Measurements from ENCODE around the gene NFAM1. TPM values are rescaled to one million over a fixed set of nuclear protein-coding genes. Genes with fewer than 3 reads are reported as not detected.

Gene NFAM1
- total RNA-seq, 1 donor from 2014 or later, result not detected

GRCh38 chr22:42367980-42368378 is 64.2 kb downstream of the NFAM1 start:
- H3K27me3 Mint-ChIP-seq (ENCODE audit: unreplicated experiment), result peaks cover 25% of the 10 kb centered on the region
- no peak for DNase-seq (ENCODE audit: extremely low spot score, unreplicated experiment)
- no peak overlapping the region for H3K27ac Mint-ChIP-seq (ENCODE audit: unreplicated experiment)
- H3K4me3 Mint-ChIP-seq (ENCODE audit: unreplicated experiment), result no peak overlapping the region
- no peaks in the 10 kb centered on the region for H3K9me3 Mint-ChIP-seq (ENCODE audit: unreplicated experiment)
- no peaks in the 10 kb centered on the region for H3K36me3 Mint-ChIP-seq (ENCODE audit: unreplicated experiment)
- peaks cover 36% of the 10 kb centered on the region for H3K4me1 Mint-ChIP-seq (ENCODE audit: unreplicated experiment)
- TF ChIP-seq CTCF (IDR thresholded peaks at IDR 0.05), result no peak

GRCh38 chr22:42366806-42367581 is 65.2 kb downstream of the NFAM1 start:
- no peak overlapping the region for H3K4me3 Mint-ChIP-seq (ENCODE audit: unreplicated experiment)
- no peaks in the 10 kb centered on the region for H3K36me3 Mint-ChIP-seq (ENCODE audit: unreplicated experiment)
- H3K9me3 Mint-ChIP-seq (ENCODE audit: unreplicated experiment), result no peaks in the 10 kb centered on the region
- H3K27ac Mint-ChIP-seq (ENCODE audit: unreplicated experiment), result no peak overlapping the region
- no peak for TF ChIP-seq CTCF (IDR thresholded peaks at IDR 0.05)
- H3K4me1 Mint-ChIP-seq (ENCODE audit: unreplicated experiment), result peaks cover 36% of the 10 kb centered on the region
- DNase-seq (ENCODE audit: extremely low spot score, unreplicated experiment), result no peak
- peaks cover 30% of the 10 kb centered on the region for H3K27me3 Mint-ChIP-seq (ENCODE audit: unreplicated experiment)

- H3K9me3 Mint-ChIP-seq (ENCODE audit: unreplicated experiment), result no peaks in the 10 kb centered on the region
- no peak for TF ChIP-seq CTCF (IDR thresholded peaks at IDR 0.05)
- H3K4me1 Mint-ChIP-seq (ENCODE audit: unreplicated experiment), result peaks cover 36% of the 10 kb centered on the region
- no peak overlapping the region for H3K4me3 Mint-ChIP-seq (ENCODE audit: unreplicated experiment)
- H3K36me3 Mint-ChIP-seq (ENCODE audit: unreplicated experiment), result no peaks in the 10 kb centered on the region
- peak overlapping the region; percentile 83 for H3K27ac Mint-ChIP-seq (ENCODE audit: unreplicated experiment)
- peaks cover 37% of the 10 kb centered on the region for H3K27me3 Mint-ChIP-seq (ENCODE audit: unreplicated experiment)
- DNase-seq (ENCODE audit: extremely low spot score, unreplicated experiment), result no peak
Measured at GRCh38 chr22:42365942-42366695, 66.1 kb downstream of the NFAM1 start.

GRCh38 chr22:42365111-42365865 is 66.9 kb downstream of the NFAM1 start:
- DNase-seq (ENCODE audit: extremely low spot score, unreplicated experiment), result no peak
- peaks cover 36% of the 10 kb centered on the region for H3K4me1 Mint-ChIP-seq (ENCODE audit: unreplicated experiment)
- H3K4me3 Mint-ChIP-seq (ENCODE audit: unreplicated experiment), result peak overlapping the region; percentile 53
- peaks cover 37% of the 10 kb centered on the region for H3K27me3 Mint-ChIP-seq (ENCODE audit: unreplicated experiment)
- peak overlapping the region; percentile 83 for H3K27ac Mint-ChIP-seq (ENCODE audit: unreplicated experiment)
- no peaks in the 10 kb centered on the region for H3K36me3 Mint-ChIP-seq (ENCODE audit: unreplicated experiment)
- TF ChIP-seq CTCF (IDR thresholded peaks at IDR 0.05), result no peak
- H3K9me3 Mint-ChIP-seq (ENCODE audit: unreplicated experiment), result no peaks in the 10 kb centered on the region
